D721Med (cell line): ENCODE measurements around the gene PPT2.
"Not testable (repeated sequence)": the region's sequence is repeated elsewhere in the genome, so short reads cannot be mapped to it uniquely, and the experiment has no call there.

Experiments used
- DNase-seq: peaks from one replicate; pipeline ENCODE4 v3.0.0; 2011; ENCODE audit warnings: low spot score; ENCODE audit not compliant: insufficient read length
- FAIRE-seq: peaks from 2 replicates; lab custom pipeline; 2011; peaks lifted over from hg19 to GRCh38; lab: Jason Lieb, UNC
- CTCF ChIP-seq: IDR thresholded peaks from 2 replicates; pipeline ENCODE4 v1.5.1; 2012; ENCODE audit warnings: mild to moderate bottlenecking, control low read depth; ENCODE audit not compliant: insufficient read depth; ENCODE audit errors: missing control alignments

PPT2 gene

GRCh38 chr6:32204268-32204715 is 50.4 kb downstream of the PPT2 start:
- DNase-seq: no peak
- FAIRE-seq: no peak
- TF ChIP-seq CTCF: no peak

GRCh38 chr6:32208996-32209395 is 55.1 kb downstream of the PPT2 start:
- DNase-seq: no peak
- no peak for FAIRE-seq
- no peak for TF ChIP-seq CTCF

- no peak for TF ChIP-seq CTCF
- DNase-seq (no peak), FAIRE-seq (no peak)
Measured at GRCh38 chr6:32210191-32210601, 56.3 kb downstream of the PPT2 start.

GRCh38 chr6:32211432-32211831 is 57.5 kb downstream of the PPT2 start:
- not testable (repeated sequence) for DNase-seq, FAIRE-seq

GRCh38 chr6:32212076-32212760 is 58.3 kb downstream of the PPT2 start:
- DNase-seq (no peak), FAIRE-seq (no peak)
- TF ChIP-seq CTCF: no peak
